Measurements from ENCODE around the gene GATB.

Gene GATB

GRCh38 chr4:151667048-151667447 lies 93.8 kb downstream of the GATB start:
- TF ChIP-seq CTCF (IDR thresholded peaks at IDR 0.05): no peak

GRCh38 chr4:151666501-151666900 lies 94.3 kb downstream of the GATB start:
- no peak for TF ChIP-seq CTCF (IDR thresholded peaks at IDR 0.05)

GRCh38 chr4:151665785-151666127 lies 95.1 kb downstream of the GATB start:
- no peak for TF ChIP-seq CTCF (IDR thresholded peaks at IDR 0.05)

GRCh38 chr4:151665022-151665784 lies 95.6 kb downstream of the GATB start:
- no peak for TF ChIP-seq CTCF (IDR thresholded peaks at IDR 0.05)

- TF ChIP-seq CTCF (IDR thresholded peaks at IDR 0.05): no peak
These were observed 96.5 kb downstream of the GATB start for GRCh38 chr4:151664289-151664688.

GRCh38 chr4:151663109-151663508 lies 97.7 kb downstream of the GATB start:
- no peak for TF ChIP-seq CTCF (IDR thresholded peaks at IDR 0.05)

GRCh38 chr4:151661873-151662272 lies 98.9 kb downstream of the GATB start:
- TF ChIP-seq CTCF (IDR thresholded peaks at IDR 0.05): no peak

GRCh38 chr4:151660676-151661075 lies 100.1 kb downstream of the GATB start:
- no peak for TF ChIP-seq CTCF (IDR thresholded peaks at IDR 0.05)
